PC-9 (cell line): ENCODE results near the gene FAM163B. TPM values are rescaled to one million over a fixed set of nuclear protein-coding genes. Genes with fewer than 3 reads are reported as not detected.
"Not testable (repeated sequence)": the region's sequence is repeated elsewhere in the genome, so short reads cannot be mapped to it uniquely, and the experiment has no call there.

Source experiments
- BruUV-seq: library from RNA; stranded (reverse); fragments of 400-500 nt; replicated peaks from 2 replicates; lab custom pipeline; 2021; lab: Mats Ljungman, UMichigan
- CTCF ChIA-PET: fragments of 300-600 bp; sonication (Branson Sonifier 250); formaldehyde crosslinking; loops from one replicate; lab custom pipeline; 2022; ENCODE audit warnings: antibody characterized with exemption; lab: Charles Lee
- POLR2A ChIA-PET: fragments of 300-600 bp; sonication (Branson Sonifier 250); formaldehyde crosslinking; loops from one replicate; lab custom pipeline; 2022; ENCODE audit warnings: antibody characterized with exemption; ENCODE audit not compliant: unreplicated experiment; lab: Charles Lee
- DNase-seq, 2 experiments: peaks; one replicate each; pipeline versions ENCODE4 v3.0.0 to v3.0.0-alpha.2; 2015 to 2022; ENCODE audit warnings: mixed read lengths in 1 of 2
- H2AFZ ChIP-seq: fragments of 200-600 bp; sonication (generic); 2 replicates; pipeline ENCODE4 v1.8.1; 2017; ENCODE audit warnings: antibody characterized with exemption
- H3F3A ChIP-seq: fragments of 200-600 bp; sonication (generic); 2 replicates; pipeline ENCODE4 v1.8.1; 2017; ENCODE audit warnings: antibody characterized with exemption, mild to moderate bottlenecking, low read depth; ENCODE audit not compliant: insufficient read depth
- H3K27ac ChIP-seq: fragments of 200-600 bp; sonication (generic); 2 replicates; pipeline ENCODE4 v1.6.1; 2016; ENCODE audit warnings: mixed run types
- H3K27me3 ChIP-seq: fragments of 200-600 bp; sonication (generic); 2 replicates; pipeline ENCODE4 v1.6.1; 2016; ENCODE audit warnings: low read depth, mixed run types; ENCODE audit not compliant: insufficient read depth
- H3K36me3 ChIP-seq: fragments of 200-600 bp; sonication (generic); 2 replicates; pipeline ENCODE4 v1.6.1; 2016; ENCODE audit warnings: low read depth, mixed run types
- H3K4me1 ChIP-seq: fragments of 200-600 bp; sonication (generic); replicated peaks from 2 replicates; pipeline ENCODE4 v1.6.1; 2016; ENCODE audit warnings: mixed run types; ENCODE audit not compliant: insufficient read depth
- H3K4me2 ChIP-seq: fragments of 200-600 bp; sonication (generic); 2 replicates; pipeline ENCODE4 v1.6.1; 2017; ENCODE audit warnings: mixed run types
- H3K4me3 ChIP-seq: fragments of 200-600 bp; sonication (generic); 2 replicates; pipeline ENCODE4 v1.6.1; 2016; ENCODE audit warnings: mixed run types
- H3K79me2 ChIP-seq: fragments of 200-600 bp; sonication (generic); 2 replicates; pipeline ENCODE4 v1.6.1; 2017; ENCODE audit warnings: low read depth, mixed run types
- H3K9me2 ChIP-seq: fragments of 200-600 bp; sonication (generic); 2 replicates; pipeline ENCODE4 v1.8.1; 2017; ENCODE audit warnings: mild to moderate bottlenecking; ENCODE audit not compliant: insufficient read depth
- H3K9me3 ChIP-seq: fragments of 200-600 bp; sonication (generic); 2 replicates; pipeline ENCODE4 v1.8.1; 2016; ENCODE audit warnings: low read depth; ENCODE audit not compliant: insufficient read depth
- H4K20me1 ChIP-seq: fragments of 200-600 bp; sonication (generic); 2 replicates; pipeline ENCODE4 v1.8.1; 2017; ENCODE audit not compliant: insufficient read depth
- EZH2 ChIP-seq: fragments of 200-600 bp; sonication (generic); IDR thresholded peaks from 2 replicates; pipeline ENCODE4 v1.8.0; 2017; ENCODE audit warnings: antibody characterized with exemption, low read depth
- intact Hi-C: fragments of 100-400 bp; cut with micrococcal nuclease; formaldehyde crosslinking; loops from one replicate; pipeline ENCODE4 v1.10.0; 2022; ENCODE audit not compliant: unreplicated experiment
- total RNA-seq: library from RNA; stranded (reverse); gene quantifications from 2 replicates; pipeline ENCODE4 v1.2.3, GENCODE V29; 2021
- TF ChIP-seq, protein P1 (sequence below): fragments of 200-600 bp; sonication (generic); conservative IDR thresholded peaks from 2 replicates; pipeline ENCODE4 v1.6.1; 2017; ENCODE audit warnings: mixed run types, antibody characterized with exemption, mild to moderate bottlenecking, moderate library complexity

Gene FAM163B
- total RNA-seq, 1 experiment from 2014 or later, result not detected

DNA sequence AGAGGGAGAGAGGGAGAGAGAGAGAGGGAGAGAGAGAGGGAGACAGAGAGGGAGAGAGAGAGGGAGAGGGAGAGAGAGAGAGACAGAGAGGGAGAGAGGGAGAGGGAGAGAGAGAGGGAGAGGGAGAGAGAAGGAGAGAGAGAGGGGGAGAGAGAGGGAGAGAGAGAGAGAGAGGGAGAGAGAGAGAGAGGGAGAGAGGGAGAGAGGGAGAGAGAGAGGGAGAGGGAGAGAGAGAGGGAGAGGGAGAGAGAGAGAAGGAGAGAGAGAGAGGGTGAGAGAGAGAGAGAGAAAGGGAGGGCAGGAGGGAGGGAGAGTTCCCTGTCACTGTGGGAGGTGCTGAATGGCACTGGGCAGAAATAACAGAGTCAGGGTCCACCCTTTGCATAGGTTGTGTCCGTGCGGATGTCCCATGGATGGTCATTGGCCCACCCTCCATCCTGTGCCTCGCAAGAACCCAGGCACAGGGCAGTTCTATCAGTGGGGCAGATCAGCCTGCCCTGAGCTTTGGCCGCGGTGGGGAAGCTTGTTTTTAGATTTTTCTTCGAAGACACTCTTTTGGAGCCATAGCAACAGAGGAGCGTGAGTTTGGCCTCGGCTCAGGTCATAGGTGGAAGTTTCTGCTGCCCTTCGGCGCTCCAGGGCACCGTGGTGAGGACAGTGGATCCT lies 44.6 kb downstream of the FAM163B start:
- Histone ChIP-seq H4K20me1 (no peaks in the 10 kb centered on the region), H3K27me3 (peaks cover 69% of the 10 kb centered on the region), H3K9me3 (no peaks in the 10 kb centered on the region), H3K9me2 (no peaks in the 10 kb centered on the region), H2AFZ (no peak overlapping the region), H3K4me2 (no peak overlapping the region), H3K4me3 (no peak overlapping the region), H3K27ac (no peak overlapping the region), H3K4me1 (peaks cover 4% of the 10 kb centered on the region; the same call in 1 of the 2 replicates), H3K79me2 (no peaks in the 10 kb centered on the region), H3K36me3 (no peaks in the 10 kb centered on the region), H3F3A (no peaks in the 10 kb centered on the region)
- intact Hi-C loops, result no loop called here
- TF ChIP-seq, protein P1, sequence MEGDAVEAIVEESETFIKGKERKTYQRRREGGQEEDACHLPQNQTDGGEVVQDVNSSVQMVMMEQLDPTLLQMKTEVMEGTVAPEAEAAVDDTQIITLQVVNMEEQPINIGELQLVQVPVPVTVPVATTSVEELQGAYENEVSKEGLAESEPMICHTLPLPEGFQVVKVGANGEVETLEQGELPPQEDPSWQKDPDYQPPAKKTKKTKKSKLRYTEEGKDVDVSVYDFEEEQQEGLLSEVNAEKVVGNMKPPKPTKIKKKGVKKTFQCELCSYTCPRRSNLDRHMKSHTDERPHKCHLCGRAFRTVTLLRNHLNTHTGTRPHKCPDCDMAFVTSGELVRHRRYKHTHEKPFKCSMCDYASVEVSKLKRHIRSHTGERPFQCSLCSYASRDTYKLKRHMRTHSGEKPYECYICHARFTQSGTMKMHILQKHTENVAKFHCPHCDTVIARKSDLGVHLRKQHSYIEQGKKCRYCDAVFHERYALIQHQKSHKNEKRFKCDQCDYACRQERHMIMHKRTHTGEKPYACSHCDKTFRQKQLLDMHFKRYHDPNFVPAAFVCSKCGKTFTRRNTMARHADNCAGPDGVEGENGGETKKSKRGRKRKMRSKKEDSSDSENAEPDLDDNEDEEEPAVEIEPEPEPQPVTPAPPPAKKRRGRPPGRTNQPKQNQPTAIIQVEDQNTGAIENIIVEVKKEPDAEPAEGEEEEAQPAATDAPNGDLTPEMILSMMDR, result no peak
- no peak for TF ChIP-seq EZH2
- ChIA-PET POLR2A (no interaction called here), CTCF (interaction anchor here (0.8 kb wide), 1 partner anchor 19 kb away, joined by 4 read pairs; no protein-coding TSS in a partner anchor)
- no peak for DNase-seq
- no TSS peak for BruUV-seq

DNA sequence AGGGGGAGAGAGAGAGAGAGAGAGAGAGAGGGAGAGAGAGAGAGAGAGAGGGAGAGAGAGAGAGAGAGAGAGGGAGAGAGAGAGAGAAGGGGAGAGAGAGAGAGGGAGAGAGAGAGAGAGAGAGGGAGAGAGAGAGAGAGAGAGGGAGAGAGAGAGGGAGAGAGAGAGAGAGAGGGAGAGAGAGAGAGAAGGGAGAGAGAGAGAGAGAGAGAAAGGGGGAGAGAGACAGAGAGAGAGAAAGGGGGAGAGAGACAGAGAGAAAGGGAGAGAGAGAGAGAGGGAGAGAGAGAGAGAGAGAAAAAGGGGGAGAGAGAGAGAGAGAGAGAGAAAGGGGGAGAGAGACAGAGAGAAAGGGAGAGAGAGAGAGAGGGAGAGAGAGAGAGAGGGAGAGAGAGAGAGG lies 45.4 kb downstream of the FAM163B start:
- H3K9me3 ChIP-seq, H3K4me2 ChIP-seq, intact Hi-C loops, H3K4me1 ChIP-seq, CTCF ChIA-PET, POLR2A ChIA-PET, H3F3A ChIP-seq, DNase-seq, H2AFZ ChIP-seq, BruUV-seq, H3K27ac ChIP-seq, H3K79me2 ChIP-seq, H3K4me3 ChIP-seq, H3K36me3 ChIP-seq, H4K20me1 ChIP-seq, H3K9me2 ChIP-seq: not testable (repeated sequence)
- TF ChIP-seq, protein P1, result peak; percentile 26; the same call in 1 of the 2 replicates
- H3K27me3 ChIP-seq, result peaks cover 68% of the 10 kb centered on the region

DNA sequence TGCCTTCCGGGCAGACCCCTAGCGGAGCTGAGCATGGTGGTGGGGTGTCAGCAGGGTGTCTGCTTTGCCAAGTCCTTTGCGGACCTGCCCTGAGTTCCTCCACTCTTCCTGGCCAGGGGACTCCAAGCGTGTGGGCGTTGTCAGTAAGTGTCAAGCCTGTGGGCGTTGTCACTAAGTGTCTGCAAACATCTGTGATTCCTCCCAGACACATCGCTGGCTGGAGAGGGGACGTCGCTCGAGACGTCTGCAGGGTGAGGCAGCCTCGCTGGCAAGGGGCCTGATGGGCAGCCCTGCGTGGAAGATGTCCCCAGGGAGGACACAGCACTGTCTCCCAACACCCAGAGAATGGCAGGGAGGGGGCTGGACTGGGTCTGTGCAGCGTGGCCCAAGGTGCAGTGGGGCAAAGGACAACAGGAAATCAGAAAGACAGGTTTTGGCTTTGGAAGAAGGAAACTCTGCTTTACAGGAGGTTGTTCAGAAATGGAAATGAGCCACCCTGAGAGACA lies 45.8 kb downstream of the FAM163B start:
- ChIA-PET POLR2A (no interaction called here), CTCF (no interaction called here)
- Histone ChIP-seq H3K79me2 (no peaks in the 10 kb centered on the region), H3K4me1 (peaks cover 4% of the 10 kb centered on the region; the same call in 1 of the 2 replicates), H3F3A (no peaks in the 10 kb centered on the region), H4K20me1 (no peaks in the 10 kb centered on the region), H3K4me3 (no peak overlapping the region), H3K9me3 (no peaks in the 10 kb centered on the region), H3K27me3 (peaks cover 69% of the 10 kb centered on the region), H3K4me2 (no peak overlapping the region), H3K9me2 (no peaks in the 10 kb centered on the region), H3K36me3 (no peaks in the 10 kb centered on the region), H2AFZ (no peak overlapping the region), H3K27ac (no peak overlapping the region)
- peak in 1 of 2 experiments; percentile 46 for DNase-seq
- no peak for TF ChIP-seq EZH2
- TF ChIP-seq, protein P1, result no peak
- BruUV-seq, result no TSS peak
- intact Hi-C loops, result no loop called here
